HEK293 (cell line): ENCODE results near the gene KIAA0319L.

Source experiments
- BCL6B ChIP-seq: fragments of 450-650 bp; formaldehyde crosslinking; IDR thresholded peaks from 2 replicates; pipeline ENCODE4 v1.5.1; 2017; ENCODE audit warnings: missing biosample characterization, missing genetic modification characterization
- KLF1 ChIP-seq: fragments of 450-650 bp; formaldehyde crosslinking; IDR thresholded peaks from 2 replicates; pipeline ENCODE4 v1.5.1; 2016; ENCODE audit warnings: missing biosample characterization, missing genetic modification characterization
- MYNN ChIP-seq: fragments of 450-650 bp; formaldehyde crosslinking; IDR thresholded peaks from 2 replicates; pipeline ENCODE4 v1.5.1; 2016; ENCODE audit warnings: missing biosample characterization, missing genetic modification characterization, borderline replicate concordance
- OSR2 ChIP-seq: fragments of 450-650 bp; formaldehyde crosslinking; IDR thresholded peaks from 2 replicates; pipeline ENCODE4 v1.5.1; 2016; ENCODE audit warnings: missing biosample characterization, missing genetic modification characterization
- OVOL3 ChIP-seq: fragments of 450-650 bp; formaldehyde crosslinking; IDR thresholded peaks from 2 replicates; pipeline ENCODE4 v1.5.1; 2016; ENCODE audit warnings: missing biosample characterization, missing genetic modification characterization
- PRDM6 ChIP-seq: fragments of 450-650 bp; formaldehyde crosslinking; IDR thresholded peaks from 2 replicates; pipeline ENCODE4 v1.5.1; 2017; ENCODE audit warnings: missing biosample characterization, missing genetic modification characterization
- SCRT1 ChIP-seq: fragments of 450-650 bp; formaldehyde crosslinking; IDR thresholded peaks from 2 replicates; pipeline ENCODE4 v1.5.1; 2016; ENCODE audit warnings: missing biosample characterization, missing genetic modification characterization, borderline replicate concordance
- SP2 ChIP-seq: fragments of 450-650 bp; formaldehyde crosslinking; IDR thresholded peaks from 2 replicates; pipeline ENCODE4 v1.5.1; 2016; ENCODE audit warnings: missing biosample characterization, missing genetic modification characterization
- YY1 ChIP-seq: fragments of 450-650 bp; formaldehyde crosslinking; IDR thresholded peaks from 2 replicates; pipeline ENCODE4 v1.5.1; 2018; ENCODE audit warnings: missing biosample characterization, missing genetic modification characterization
- ZNF148 ChIP-seq: fragments of 450-650 bp; formaldehyde crosslinking; IDR thresholded peaks from 2 replicates; pipeline ENCODE4 v1.5.0; 2017; ENCODE audit warnings: missing biosample characterization, missing genetic modification characterization, borderline replicate concordance
- ZNF157 ChIP-seq: fragments of 450-650 bp; formaldehyde crosslinking; IDR thresholded peaks from 2 replicates; pipeline ENCODE4 v1.5.1; 2016; ENCODE audit warnings: missing biosample characterization, missing genetic modification characterization
- ZNF239 ChIP-seq: fragments of 450-650 bp; formaldehyde crosslinking; IDR thresholded peaks from 2 replicates; pipeline ENCODE4 v1.5.1; 2016; ENCODE audit warnings: missing biosample characterization, missing genetic modification characterization
- ZNF521 ChIP-seq: fragments of 450-650 bp; formaldehyde crosslinking; IDR thresholded peaks from 2 replicates; pipeline ENCODE4 v1.5.1; 2017; ENCODE audit warnings: missing biosample characterization, mild to moderate bottlenecking, missing genetic modification characterization
- ZNF544 ChIP-seq: fragments of 450-650 bp; formaldehyde crosslinking; IDR thresholded peaks from 2 replicates; pipeline ENCODE4 v1.5.0; 2017; ENCODE audit warnings: missing biosample characterization, missing genetic modification characterization
- ZNF555 ChIP-seq: fragments of 450-650 bp; formaldehyde crosslinking; conservative IDR thresholded peaks from 2 replicates; pipeline ENCODE4 v1.5.1; 2017; ENCODE audit warnings: missing biosample characterization, mild to moderate bottlenecking, missing genetic modification characterization, inconsistent platforms
- ZNF560 ChIP-seq: fragments of 450-650 bp; formaldehyde crosslinking; IDR thresholded peaks from 2 replicates; pipeline ENCODE4 v1.5.1; 2017; ENCODE audit warnings: missing biosample characterization, missing genetic modification characterization, borderline replicate concordance
- ZXDB ChIP-seq: fragments of 450-650 bp; formaldehyde crosslinking; IDR thresholded peaks from 2 replicates; pipeline ENCODE4 v1.5.1; 2016; ENCODE audit warnings: missing biosample characterization, missing genetic modification characterization
- TF ChIP-seq, protein P1 (sequence below): fragments of 450-650 bp; formaldehyde crosslinking; IDR thresholded peaks from 2 replicates; pipeline ENCODE4 v1.5.1; 2016; ENCODE audit warnings: missing biosample characterization, missing genetic modification characterization, low read depth
- TF ChIP-seq, protein P2 (sequence below): fragments of 450-650 bp; formaldehyde crosslinking; IDR thresholded peaks from 2 replicates; pipeline ENCODE4 v1.5.1; 2016; ENCODE audit warnings: missing biosample characterization, missing genetic modification characterization
- TF ChIP-seq, protein P3 (sequence below): fragments of 450-650 bp; IDR thresholded peaks from 2 replicates; pipeline ENCODE4 v1.5.1; 2018; ENCODE audit warnings: missing biosample characterization, missing genetic modification characterization
- TF ChIP-seq, protein P4 (sequence below): fragments of 450-650 bp; formaldehyde crosslinking; IDR thresholded peaks from 2 replicates; pipeline ENCODE4 v1.5.1; 2016; ENCODE audit warnings: missing biosample characterization, missing genetic modification characterization
- TF ChIP-seq, protein P5 (sequence below): fragments of 450-650 bp; formaldehyde crosslinking; IDR thresholded peaks from 2 replicates; pipeline ENCODE4 v1.5.1; 2017; ENCODE audit warnings: missing biosample characterization, missing genetic modification characterization

Gene KIAA0319L

GRCh38 chr1:35557611-35558373, 589 bp upstream of the KIAA0319L start, which contains the start of gene NCDN (continued):
- TF ChIP-seq YY1 (tag by site-specific recombination) (peak; percentile 100), SCRT1 (tag by site-specific recombination) (no peak), BCL6B (no peak), ZNF239 (no peak), OSR2 (peak; percentile 14; the same call in 1 of the 2 replicates), KLF1 (tag by site-specific recombination) (peak; percentile 66; the same call in 1 of the 2 replicates), ZNF148 (tag by site-specific recombination) (no peak), OVOL3 (tag by site-specific recombination) (peak; percentile 85), ZXDB (tag by site-specific recombination) (peak; percentile 95), ZNF157 (no peak), SP2 (tag by site-specific recombination) (peak; percentile 96), ZNF544 (tag by site-specific recombination) (no peak), PRDM6 (no peak), MYNN (tag by site-specific recombination) (no peak; the same call in 1 of the 2 replicates), ZNF521 (tag by site-specific recombination) (no peak), ZNF555 (tag by site-specific recombination) (no peak), ZNF560 (tag by site-specific recombination) (no peak)
- TF ChIP-seq, protein P1, sequence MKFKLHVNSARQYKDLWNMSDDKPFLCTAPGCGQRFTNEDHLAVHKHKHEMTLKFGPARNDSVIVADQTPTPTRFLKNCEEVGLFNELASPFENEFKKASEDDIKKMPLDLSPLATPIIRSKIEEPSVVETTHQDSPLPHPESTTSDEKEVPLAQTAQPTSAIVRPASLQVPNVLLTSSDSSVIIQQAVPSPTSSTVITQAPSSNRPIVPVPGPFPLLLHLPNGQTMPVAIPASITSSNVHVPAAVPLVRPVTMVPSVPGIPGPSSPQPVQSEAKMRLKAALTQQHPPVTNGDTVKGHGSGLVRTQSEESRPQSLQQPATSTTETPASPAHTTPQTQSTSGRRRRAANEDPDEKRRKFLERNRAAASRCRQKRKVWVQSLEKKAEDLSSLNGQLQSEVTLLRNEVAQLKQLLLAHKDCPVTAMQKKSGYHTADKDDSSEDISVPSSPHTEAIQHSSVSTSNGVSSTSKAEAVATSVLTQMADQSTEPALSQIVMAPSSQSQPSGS (tag by site-specific recombination): peak; percentile 88
- TF ChIP-seq, protein P2, sequence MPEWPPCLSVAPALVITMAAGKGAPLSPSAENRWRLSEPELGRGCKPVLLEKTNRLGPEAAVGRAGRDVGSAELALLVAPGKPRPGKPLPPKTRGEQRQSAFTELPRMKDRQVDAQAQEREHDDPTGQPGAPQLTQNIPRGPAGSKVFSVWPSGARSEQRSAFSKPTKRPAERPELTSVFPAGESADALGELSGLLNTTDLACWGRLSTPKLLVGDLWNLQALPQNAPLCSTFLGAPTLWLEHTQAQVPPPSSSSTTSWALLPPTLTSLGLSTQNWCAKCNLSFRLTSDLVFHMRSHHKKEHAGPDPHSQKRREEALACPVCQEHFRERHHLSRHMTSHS: no peak
- TF ChIP-seq, protein P3, sequence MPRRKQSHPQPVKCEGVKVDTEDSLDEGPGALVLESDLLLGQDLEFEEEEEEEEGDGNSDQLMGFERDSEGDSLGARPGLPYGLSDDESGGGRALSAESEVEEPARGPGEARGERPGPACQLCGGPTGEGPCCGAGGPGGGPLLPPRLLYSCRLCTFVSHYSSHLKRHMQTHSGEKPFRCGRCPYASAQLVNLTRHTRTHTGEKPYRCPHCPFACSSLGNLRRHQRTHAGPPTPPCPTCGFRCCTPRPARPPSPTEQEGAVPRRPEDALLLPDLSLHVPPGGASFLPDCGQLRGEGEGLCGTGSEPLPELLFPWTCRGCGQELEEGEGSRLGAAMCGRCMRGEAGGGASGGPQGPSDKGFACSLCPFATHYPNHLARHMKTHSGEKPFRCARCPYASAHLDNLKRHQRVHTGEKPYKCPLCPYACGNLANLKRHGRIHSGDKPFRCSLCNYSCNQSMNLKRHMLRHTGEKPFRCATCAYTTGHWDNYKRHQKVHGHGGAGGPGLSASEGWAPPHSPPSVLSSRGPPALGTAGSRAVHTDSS (tag by site-specific recombination): no peak
- TF ChIP-seq, protein P4, sequence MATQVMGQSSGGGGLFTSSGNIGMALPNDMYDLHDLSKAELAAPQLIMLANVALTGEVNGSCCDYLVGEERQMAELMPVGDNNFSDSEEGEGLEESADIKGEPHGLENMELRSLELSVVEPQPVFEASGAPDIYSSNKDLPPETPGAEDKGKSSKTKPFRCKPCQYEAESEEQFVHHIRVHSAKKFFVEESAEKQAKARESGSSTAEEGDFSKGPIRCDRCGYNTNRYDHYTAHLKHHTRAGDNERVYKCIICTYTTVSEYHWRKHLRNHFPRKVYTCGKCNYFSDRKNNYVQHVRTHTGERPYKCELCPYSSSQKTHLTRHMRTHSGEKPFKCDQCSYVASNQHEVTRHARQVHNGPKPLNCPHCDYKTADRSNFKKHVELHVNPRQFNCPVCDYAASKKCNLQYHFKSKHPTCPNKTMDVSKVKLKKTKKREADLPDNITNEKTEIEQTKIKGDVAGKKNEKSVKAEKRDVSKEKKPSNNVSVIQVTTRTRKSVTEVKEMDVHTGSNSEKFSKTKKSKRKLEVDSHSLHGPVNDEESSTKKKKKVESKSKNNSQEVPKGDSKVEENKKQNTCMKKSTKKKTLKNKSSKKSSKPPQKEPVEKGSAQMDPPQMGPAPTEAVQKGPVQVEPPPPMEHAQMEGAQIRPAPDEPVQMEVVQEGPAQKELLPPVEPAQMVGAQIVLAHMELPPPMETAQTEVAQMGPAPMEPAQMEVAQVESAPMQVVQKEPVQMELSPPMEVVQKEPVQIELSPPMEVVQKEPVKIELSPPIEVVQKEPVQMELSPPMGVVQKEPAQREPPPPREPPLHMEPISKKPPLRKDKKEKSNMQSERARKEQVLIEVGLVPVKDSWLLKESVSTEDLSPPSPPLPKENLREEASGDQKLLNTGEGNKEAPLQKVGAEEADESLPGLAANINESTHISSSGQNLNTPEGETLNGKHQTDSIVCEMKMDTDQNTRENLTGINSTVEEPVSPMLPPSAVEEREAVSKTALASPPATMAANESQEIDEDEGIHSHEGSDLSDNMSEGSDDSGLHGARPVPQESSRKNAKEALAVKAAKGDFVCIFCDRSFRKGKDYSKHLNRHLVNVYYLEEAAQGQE (tag by site-specific recombination): no peak
- TF ChIP-seq, protein P5, sequence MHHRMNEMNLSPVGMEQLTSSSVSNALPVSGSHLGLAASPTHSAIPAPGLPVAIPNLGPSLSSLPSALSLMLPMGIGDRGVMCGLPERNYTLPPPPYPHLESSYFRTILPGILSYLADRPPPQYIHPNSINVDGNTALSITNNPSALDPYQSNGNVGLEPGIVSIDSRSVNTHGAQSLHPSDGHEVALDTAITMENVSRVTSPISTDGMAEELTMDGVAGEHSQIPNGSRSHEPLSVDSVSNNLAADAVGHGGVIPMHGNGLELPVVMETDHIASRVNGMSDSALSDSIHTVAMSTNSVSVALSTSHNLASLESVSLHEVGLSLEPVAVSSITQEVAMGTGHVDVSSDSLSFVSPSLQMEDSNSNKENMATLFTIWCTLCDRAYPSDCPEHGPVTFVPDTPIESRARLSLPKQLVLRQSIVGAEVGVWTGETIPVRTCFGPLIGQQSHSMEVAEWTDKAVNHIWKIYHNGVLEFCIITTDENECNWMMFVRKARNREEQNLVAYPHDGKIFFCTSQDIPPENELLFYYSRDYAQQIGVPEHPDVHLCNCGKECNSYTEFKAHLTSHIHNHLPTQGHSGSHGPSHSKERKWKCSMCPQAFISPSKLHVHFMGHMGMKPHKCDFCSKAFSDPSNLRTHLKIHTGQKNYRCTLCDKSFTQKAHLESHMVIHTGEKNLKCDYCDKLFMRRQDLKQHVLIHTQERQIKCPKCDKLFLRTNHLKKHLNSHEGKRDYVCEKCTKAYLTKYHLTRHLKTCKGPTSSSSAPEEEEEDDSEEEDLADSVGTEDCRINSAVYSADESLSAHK: peak; percentile 12; the same call in 1 of the 2 replicates
